Lower leg skin (tissue), 3 donors: ENCODE measurements around the gene STK33.

Experiments
- CTCF ChIP-seq, 3 donors: fragments of 450-650 bp; IDR thresholded peaks; one replicate each; pipeline ENCODE4 v1.5.1; 2016; ENCODE audit warnings: antibody characterized with exemption in 3 of 3, mild to moderate bottlenecking in 3 of 3, moderate library complexity in 2 of 3
- POLR2A ChIP-seq, 2 donors: fragments of 450-650 bp; IDR thresholded peaks; one replicate each; pipeline ENCODE4 v1.6.1; 2016 to 2017; ENCODE audit warnings: antibody characterized with exemption in 2 of 2, mild to moderate bottlenecking in 1 of 2, moderate library complexity in 1 of 2

- no peak for TF ChIP-seq CTCF (IDR thresholded peaks at IDR 0.05)
- no peak for TF ChIP-seq POLR2A (IDR thresholded peaks at IDR 0.05)
Observed at GRCh38 chr11:8642196-8642841, 48.3 kb upstream of the STK33 start.
